HCT116 (cell line): Measurements from ENCODE around the gene GNAS. TPM values are rescaled to one million over a fixed set of nuclear protein-coding genes. Genes with fewer than 3 reads are reported as not detected.

Experiments used
- ATAC-seq: fragments of 200-7000 bp; cut with Tn5 transposase; 2 replicates; pipeline ENCODE4 v1.9.1; 2020; ENCODE audit warnings: mild to moderate bottlenecking, moderate library complexity
- BruUV-seq: library from RNA; stranded (reverse); fragments of 400-500 nt; replicated peaks from 2 replicates; lab custom pipeline; 2021; lab: Mats Ljungman, UMichigan
- CTCF ChIA-PET: fragments of 300-600 bp; sonication (Branson Sonifier 250); formaldehyde crosslinking; loops from one replicate; lab custom pipeline; 2021; ENCODE audit warnings: antibody characterized with exemption; lab: Charles Lee
- POLR2A ChIA-PET: fragments of 300-600, 350-600 bp; sonication (Branson Sonifier 250); formaldehyde crosslinking; loops from one replicate; lab custom pipeline; 2021; ENCODE audit warnings: antibody characterized with exemption; lab: Charles Lee
- RAD21 ChIA-PET, 2 experiments: fragments of 300-600 bp; sonication (Branson Sonifier 250); formaldehyde crosslinking; loops; one replicate each; lab custom pipeline; 2023; ENCODE audit warnings: low total read pairs in 2 of 2; ENCODE audit not compliant: uncharacterized antibody in 2 of 2, unreplicated experiment in 2 of 2, low non-redundant PET in 1 of 2; lab: Charles Lee
- DNase-seq: peaks from one replicate; pipeline ENCODE4 v3.0.0-alpha.2; 2010; ENCODE audit warnings: low read depth, low spot score
- H2AFZ ChIP-seq: fragments of 200-600 bp; shearing (Covaris generic), sonication (generic); 2 replicates; pipeline ENCODE4 v1.6.1; 2017; ENCODE audit warnings: low read depth, mixed run types, mixed read lengths, antibody characterized with exemption, low read length; ENCODE audit not compliant: poor library complexity, severe bottlenecking
- H3K27ac ChIP-seq: 2 replicates; pipeline ENCODE4 v1.5.1; 2012; ENCODE audit warnings: low read depth, low read length
- H3K27me3 ChIP-seq: fragments of 200-600 bp; sonication (generic); 2 replicates; pipeline ENCODE4 v1.6.1; 2016; ENCODE audit warnings: mixed run types, low read length, mixed read lengths; ENCODE audit not compliant: insufficient read depth
- H3K36me3 ChIP-seq, 2 experiments: fragments of 200-500 bp in 1 of 2; fragments of 200-600 bp in 1 of 2; sonication (Bioruptor generic) in 1 of 2; sonication (generic) in 1 of 2; 2 replicates each; pipeline versions ENCODE4 v1.5.1 to v1.6.1; 2014 to 2016; ENCODE audit warnings: low read length in 2 of 2, inconsistent platforms in 1 of 2, mixed read lengths in 1 of 2, mixed run types in 1 of 2; ENCODE audit not compliant: insufficient read depth in 2 of 2, control insufficient read depth in 1 of 2
- H3K4me1 ChIP-seq, 2 experiments: fragments of 200-600 bp in 1 of 2; sonication (generic) in 1 of 2; 2 replicates each; pipeline versions ENCODE4 v1.5.1 to v1.6.1; 2012 to 2017; ENCODE audit warnings: low read length in 2 of 2, inconsistent platforms in 1 of 2, mild to moderate bottlenecking in 1 of 2, mixed read lengths in 1 of 2, mixed run types in 1 of 2, moderate library complexity in 1 of 2; ENCODE audit not compliant: insufficient read depth in 2 of 2, control insufficient read depth in 1 of 2
- H3K4me2 ChIP-seq: fragments of 200-600 bp; sonication (generic); 2 replicates; pipeline ENCODE4 v1.6.1; 2017; ENCODE audit warnings: mixed run types, low read length, mixed read lengths
- H3K4me3 ChIP-seq, 2 experiments: fragments of 200-600 bp in 1 of 2; sonication (generic) in 1 of 2; replicated peaks in 1 of 2; 2 replicates each; pipeline ENCODE4 v1.5.1; 2011 to 2016; ENCODE audit warnings: low read length in 2 of 2, control low read depth in 1 of 2, low read depth in 1 of 2, mild to moderate bottlenecking in 1 of 2, mixed read lengths in 1 of 2, mixed run types in 1 of 2
- H3K79me2 ChIP-seq: fragments of 200-600 bp; sonication (generic); 2 replicates; pipeline ENCODE4 v1.6.1; 2017; ENCODE audit warnings: mild to moderate bottlenecking, mixed run types, low read length, moderate library complexity, mixed read lengths; ENCODE audit not compliant: insufficient read depth
- H3K9ac ChIP-seq: fragments of 200-600 bp; sonication (generic); 2 replicates; pipeline ENCODE4 v1.6.1; 2016; ENCODE audit warnings: low read length, mixed read lengths
- H3K9me2 ChIP-seq: fragments of 200-600 bp; sonication (generic), shearing (Covaris generic); 2 replicates; pipeline ENCODE4 v1.6.1; 2017; ENCODE audit warnings: mixed run types, mild to moderate bottlenecking, moderate library complexity; ENCODE audit not compliant: insufficient read depth
- H3K9me3 ChIP-seq, 2 experiments: fragments of 200-500 bp in 1 of 2; fragments of 200-600 bp in 1 of 2; sonication (Bioruptor generic) in 1 of 2; sonication (generic) in 1 of 2; 2 replicates each; pipeline ENCODE4 v1.6.1; 2014 to 2017; ENCODE audit warnings: low read length in 2 of 2, mixed read lengths in 2 of 2, inconsistent platforms in 1 of 2, low read depth in 1 of 2, mild to moderate bottlenecking in 1 of 2, mixed run types in 1 of 2, moderate library complexity in 1 of 2; ENCODE audit not compliant: control insufficient read depth in 1 of 2, insufficient read depth in 1 of 2
- H4K20me1 ChIP-seq: fragments of 200-600 bp; sonication (generic), shearing (Covaris generic); 2 replicates; pipeline ENCODE4 v1.6.1; 2017; ENCODE audit warnings: mixed run types, mild to moderate bottlenecking, moderate library complexity; ENCODE audit not compliant: insufficient read depth
- CEBPB ChIP-seq: IDR thresholded peaks from 2 replicates; pipeline ENCODE4 v1.6.1; 2012; ENCODE audit warnings: low read depth
- JUND ChIP-seq: IDR thresholded peaks from 2 replicates; pipeline ENCODE4 v1.6.1; 2012
- RAD21 ChIP-seq: IDR thresholded peaks from 2 replicates; pipeline ENCODE4 v1.6.1; 2012; ENCODE audit warnings: low read depth, mild to moderate bottlenecking
- SRF ChIP-seq: IDR thresholded peaks from 2 replicates; pipeline ENCODE4 v1.6.1; 2012; ENCODE audit warnings: low read depth
- TCF7L2 ChIP-seq: IDR thresholded peaks from 2 replicates; pipeline ENCODE4 v1.7.0; 2011; ENCODE audit warnings: borderline replicate concordance, inconsistent platforms; ENCODE audit not compliant: insufficient read depth, insufficient read length; ENCODE audit errors: extremely low read depth
- ZNF274 ChIP-seq: fragments of 200-500 bp; sonication (Bioruptor generic); IDR thresholded peaks from 2 replicates; pipeline ENCODE4 v1.6.1; 2014; ENCODE audit warnings: mild to moderate bottlenecking, low read depth, low read length, inconsistent platforms
- intact Hi-C: fragments of 100-400 bp; cut with micrococcal nuclease; formaldehyde crosslinking; loops from 2 replicates; pipeline ENCODE4 v1.10.0; 2022
- total RNA-seq: library from RNA; stranded (reverse); gene quantifications from one replicate; pipeline ENCODE4 v1.2.1, GENCODE V29; 2021; ENCODE audit not compliant: unreplicated experiment
- TF ChIP-seq, protein P1 (sequence below): IDR thresholded peaks from 2 replicates; pipeline ENCODE4 v1.6.1; 2011; ENCODE audit warnings: mild to moderate bottlenecking, low read length, moderate library complexity; ENCODE audit not compliant: insufficient replicate concordance; ENCODE audit errors: extremely low read depth
- TF ChIP-seq, protein P2 (sequence below), 3 experiments: fragments of 200-600 bp in 1 of 3; sonication (generic) in 1 of 3; IDR thresholded peaks in 2 of 3; conservative IDR thresholded peaks in 1 of 3; 2 replicates each; pipeline ENCODE4 v1.5.1; 2012 to 2017; ENCODE audit warnings: low read depth in 2 of 3, low read length in 2 of 3, antibody characterized with exemption in 1 of 3, borderline replicate concordance in 1 of 3, control low read depth in 1 of 3, mild to moderate bottlenecking in 1 of 3, mixed read lengths in 1 of 3, mixed run types in 1 of 3, moderate library complexity in 1 of 3; ENCODE audit not compliant: insufficient read depth in 1 of 3

GNAS gene
- total RNA-seq, 1 experiment from 2014 or later = 699 TPM

- ChIA-PET CTCF (interaction anchor here (1.9 kb wide), 1 partner anchor 359 kb away, joined by 6 read pairs; no protein-coding TSS in a partner anchor), RAD21 (no interaction called here), POLR2A (no interaction called here)
- no peak overlapping the region for H3K4me2 ChIP-seq
- H3K79me2 ChIP-seq = no peaks in the 10 kb centered on the region
- ATAC-seq (no peak), DNase-seq (no peak)
- no TSS peak for BruUV-seq
- H3K9ac ChIP-seq = no peak overlapping the region
- H3K4me1 ChIP-seq = no peaks in the 10 kb centered on the region
- no peak overlapping the region for H3K27ac ChIP-seq
- no peaks in the 10 kb centered on the region for H3K9me2 ChIP-seq
- TF ChIP-seq, protein P1, sequence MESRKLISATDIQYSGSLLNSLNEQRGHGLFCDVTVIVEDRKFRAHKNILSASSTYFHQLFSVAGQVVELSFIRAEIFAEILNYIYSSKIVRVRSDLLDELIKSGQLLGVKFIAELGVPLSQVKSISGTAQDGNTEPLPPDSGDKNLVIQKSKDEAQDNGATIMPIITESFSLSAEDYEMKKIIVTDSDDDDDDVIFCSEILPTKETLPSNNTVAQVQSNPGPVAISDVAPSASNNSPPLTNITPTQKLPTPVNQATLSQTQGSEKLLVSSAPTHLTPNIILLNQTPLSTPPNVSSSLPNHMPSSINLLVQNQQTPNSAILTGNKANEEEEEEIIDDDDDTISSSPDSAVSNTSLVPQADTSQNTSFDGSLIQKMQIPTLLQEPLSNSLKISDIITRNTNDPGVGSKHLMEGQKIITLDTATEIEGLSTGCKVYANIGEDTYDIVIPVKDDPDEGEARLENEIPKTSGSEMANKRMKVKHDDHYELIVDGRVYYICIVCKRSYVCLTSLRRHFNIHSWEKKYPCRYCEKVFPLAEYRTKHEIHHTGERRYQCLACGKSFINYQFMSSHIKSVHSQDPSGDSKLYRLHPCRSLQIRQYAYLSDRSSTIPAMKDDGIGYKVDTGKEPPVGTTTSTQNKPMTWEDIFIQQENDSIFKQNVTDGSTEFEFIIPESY = no peak
- H3K9me3 ChIP-seq = no peaks in the 10 kb centered on the region
- no peaks in the 10 kb centered on the region for H4K20me1 ChIP-seq
- H3K36me3 ChIP-seq = no peaks in the 10 kb centered on the region
- H3K27me3 ChIP-seq = peaks cover 13% of the 10 kb centered on the region; the same call in 1 of the 2 replicates
- intact Hi-C loops = no loop called here
- no peak overlapping the region for H2AFZ ChIP-seq
- no peak overlapping the region for H3K4me3 ChIP-seq
These were observed 11.5 kb upstream of the GNAS start for GRCh38 chr20:58840816-58841538.

DNA sequence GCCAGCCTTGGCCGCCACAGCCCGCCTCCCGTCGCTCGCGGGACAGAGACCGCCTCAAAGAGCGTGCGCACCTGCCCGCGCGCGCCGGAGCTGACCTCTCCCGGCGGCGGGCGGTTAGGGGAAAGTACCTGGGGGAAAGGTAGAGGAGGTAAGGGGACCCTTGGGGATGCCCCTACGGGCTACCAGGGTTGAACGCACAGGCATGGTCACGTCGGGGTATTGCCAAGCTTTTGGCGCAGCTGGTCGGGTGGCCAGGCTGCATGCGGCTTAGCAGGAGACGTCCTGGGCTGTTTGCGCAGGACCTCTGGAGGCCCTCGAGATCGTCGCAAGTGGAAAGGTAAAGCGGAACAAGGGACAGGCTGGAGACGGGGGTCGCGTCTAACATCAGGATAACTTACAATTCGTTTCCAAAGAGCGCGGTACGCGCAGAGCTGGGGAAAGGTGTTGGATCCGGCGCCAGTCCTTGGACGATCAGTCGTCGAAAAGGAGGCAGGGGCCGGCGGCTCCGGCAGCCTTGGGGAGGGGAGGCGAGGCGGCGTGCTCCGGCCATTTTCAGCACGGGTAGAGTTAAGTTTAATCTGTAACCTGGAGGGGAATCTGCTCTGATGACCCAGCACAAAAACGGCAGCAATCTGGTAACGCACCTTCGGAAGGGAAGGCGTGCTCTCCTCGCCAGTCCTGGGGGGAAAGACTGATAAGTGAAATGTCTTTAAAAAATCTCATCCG lies 10.8 kb upstream of the GNAS start:
- Histone ChIP-seq H3K79me2 (no peaks in the 10 kb centered on the region), H3K9me2 (no peaks in the 10 kb centered on the region), H3K27ac (no peak overlapping the region), H3K9me3 (no peaks in the 10 kb centered on the region), H2AFZ (no peak overlapping the region), H3K4me1 (no peaks in the 10 kb centered on the region), H3K27me3 (peaks cover 15% of the 10 kb centered on the region; the same call in 1 of the 2 replicates), H3K4me3 (no peak overlapping the region), H4K20me1 (no peaks in the 10 kb centered on the region), H3K36me3 (no peaks in the 10 kb centered on the region), H3K9ac (no peak overlapping the region), H3K4me2 (no peak overlapping the region)
- intact Hi-C loops = no loop called here
- no TSS peak for BruUV-seq
- no peak for DNase-seq
- ChIA-PET POLR2A (no interaction called here), CTCF (interaction anchor here (1.9 kb wide), 1 partner anchor 360 kb away, joined by 6 read pairs; no protein-coding TSS in a partner anchor), RAD21 (no interaction called here)
- ATAC-seq = no peak
- TF ChIP-seq, protein P1 = no peak
- TF ChIP-seq, protein P2, sequence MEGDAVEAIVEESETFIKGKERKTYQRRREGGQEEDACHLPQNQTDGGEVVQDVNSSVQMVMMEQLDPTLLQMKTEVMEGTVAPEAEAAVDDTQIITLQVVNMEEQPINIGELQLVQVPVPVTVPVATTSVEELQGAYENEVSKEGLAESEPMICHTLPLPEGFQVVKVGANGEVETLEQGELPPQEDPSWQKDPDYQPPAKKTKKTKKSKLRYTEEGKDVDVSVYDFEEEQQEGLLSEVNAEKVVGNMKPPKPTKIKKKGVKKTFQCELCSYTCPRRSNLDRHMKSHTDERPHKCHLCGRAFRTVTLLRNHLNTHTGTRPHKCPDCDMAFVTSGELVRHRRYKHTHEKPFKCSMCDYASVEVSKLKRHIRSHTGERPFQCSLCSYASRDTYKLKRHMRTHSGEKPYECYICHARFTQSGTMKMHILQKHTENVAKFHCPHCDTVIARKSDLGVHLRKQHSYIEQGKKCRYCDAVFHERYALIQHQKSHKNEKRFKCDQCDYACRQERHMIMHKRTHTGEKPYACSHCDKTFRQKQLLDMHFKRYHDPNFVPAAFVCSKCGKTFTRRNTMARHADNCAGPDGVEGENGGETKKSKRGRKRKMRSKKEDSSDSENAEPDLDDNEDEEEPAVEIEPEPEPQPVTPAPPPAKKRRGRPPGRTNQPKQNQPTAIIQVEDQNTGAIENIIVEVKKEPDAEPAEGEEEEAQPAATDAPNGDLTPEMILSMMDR (IDR thresholded peaks at IDR 0.05 in 2 of 3, conservative IDR thresholded peaks at IDR 0.05 in 1 of 3; ENCODE audit: borderline replicate concordance in 1 of 3, insufficient read depth in 1 of 3, low read depth in 2 of 3, low read length in 2 of 3) = no peak
- TF ChIP-seq SRF (no peak), JUND (no peak), CEBPB (no peak), TCF7L2 (no peak), RAD21 (no peak), ZNF274 (no peak)
